GM11168 (cell line): Measurements from ENCODE around the gene SNX8.

ENCODE experiments used
- in situ Hi-C: fragments of 300-500 bp; cut with MboI; formaldehyde crosslinking; loops from one replicate; pipeline ENCODE4 v1.12.0; 2022; ENCODE audit warnings: low sequenced_read_pairs; ENCODE audit not compliant: unreplicated experiment

SNX8 gene

DNA sequence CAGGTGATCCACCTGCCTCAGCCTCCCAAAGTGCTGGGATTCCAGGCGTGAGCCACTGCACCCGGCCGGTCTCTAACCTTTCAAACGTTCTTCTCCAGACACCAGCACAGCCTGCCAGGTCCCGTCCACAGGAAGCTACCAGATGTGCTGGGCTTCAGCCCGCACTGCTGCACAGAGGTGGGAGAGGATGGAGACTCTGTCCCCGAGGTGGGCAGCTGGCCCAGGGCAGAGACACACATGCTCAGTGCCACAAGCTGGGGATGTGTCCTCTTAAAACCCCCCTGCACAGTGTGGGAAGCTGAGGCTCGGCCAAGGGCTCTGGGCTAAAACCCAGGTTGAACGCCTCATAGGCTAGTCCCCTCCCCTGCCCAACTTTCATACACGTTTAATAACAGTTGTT is 62.9 kb downstream of the SNX8 start:
- in situ Hi-C loops: no loop called here

DNA sequence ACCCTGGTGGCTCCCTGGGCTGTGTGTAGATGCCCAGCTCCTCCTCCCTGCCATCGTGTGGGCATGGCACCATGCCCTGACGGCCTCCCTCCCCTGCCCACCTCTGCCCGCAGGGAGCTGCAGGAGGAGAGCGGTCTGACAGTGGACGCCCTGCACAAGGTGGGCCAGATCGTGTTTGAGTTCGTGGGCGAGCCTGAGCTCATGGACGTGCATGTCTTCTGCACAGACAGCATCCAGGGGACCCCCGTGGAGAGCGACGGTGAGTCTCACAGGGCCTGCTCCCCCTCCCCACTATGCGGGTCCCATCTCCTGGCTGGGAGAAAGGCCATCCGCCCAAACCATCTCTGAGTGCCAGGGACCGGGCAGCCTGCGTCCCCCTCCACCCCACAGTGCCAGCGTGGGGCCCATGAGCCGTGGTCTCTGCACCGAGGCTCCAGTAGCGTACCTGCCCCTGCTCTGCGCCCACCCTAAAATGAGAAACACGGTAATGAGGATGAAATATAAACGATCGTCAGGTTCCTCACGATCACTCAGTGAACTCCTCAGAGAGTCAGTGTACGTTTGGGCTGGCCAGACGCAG is 64.4 kb downstream of the SNX8 start:
- in situ Hi-C loops: loop anchor here (5.0 kb wide), 1 partner anchor 97 kb away; no protein-coding TSS in a partner anchor

DNA sequence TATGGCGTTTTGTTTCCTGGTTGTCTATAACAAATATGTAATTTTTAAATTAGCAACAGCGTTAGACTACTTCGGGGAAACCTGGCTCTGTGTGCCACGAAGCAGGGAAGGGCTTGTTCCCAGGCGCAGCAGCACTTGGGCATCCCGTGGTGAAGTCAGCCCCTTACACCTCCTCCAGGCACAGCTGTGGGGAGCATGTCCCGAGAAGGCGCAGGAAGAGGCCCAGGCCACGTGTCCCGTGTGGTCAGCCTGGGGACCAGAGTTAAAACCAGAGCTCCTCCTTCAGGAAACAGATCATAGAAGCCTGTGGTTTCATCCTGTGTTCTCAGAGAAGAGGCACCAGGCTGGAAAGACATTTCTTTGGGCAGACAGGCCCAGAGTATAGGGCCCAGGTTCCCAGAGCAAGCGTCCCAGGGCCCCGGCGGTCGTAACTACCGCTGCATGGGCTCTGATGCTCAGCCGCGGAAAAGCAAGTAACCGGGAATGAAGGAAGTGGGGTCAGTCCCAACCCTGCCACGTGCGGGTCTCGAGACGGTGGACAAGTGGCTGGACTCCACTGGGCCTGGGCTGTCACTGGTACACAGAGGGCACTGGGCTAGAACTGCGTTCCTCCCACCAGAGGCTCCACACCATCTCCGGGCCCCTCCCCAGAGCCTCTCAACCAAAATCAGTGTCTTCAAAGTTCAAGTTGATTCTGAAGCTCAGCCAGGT is 65.1 kb downstream of the SNX8 start:
- in situ Hi-C loops: loop anchor here (5.0 kb wide), 1 partner anchor 98 kb away; no protein-coding TSS in a partner anchor

DNA sequence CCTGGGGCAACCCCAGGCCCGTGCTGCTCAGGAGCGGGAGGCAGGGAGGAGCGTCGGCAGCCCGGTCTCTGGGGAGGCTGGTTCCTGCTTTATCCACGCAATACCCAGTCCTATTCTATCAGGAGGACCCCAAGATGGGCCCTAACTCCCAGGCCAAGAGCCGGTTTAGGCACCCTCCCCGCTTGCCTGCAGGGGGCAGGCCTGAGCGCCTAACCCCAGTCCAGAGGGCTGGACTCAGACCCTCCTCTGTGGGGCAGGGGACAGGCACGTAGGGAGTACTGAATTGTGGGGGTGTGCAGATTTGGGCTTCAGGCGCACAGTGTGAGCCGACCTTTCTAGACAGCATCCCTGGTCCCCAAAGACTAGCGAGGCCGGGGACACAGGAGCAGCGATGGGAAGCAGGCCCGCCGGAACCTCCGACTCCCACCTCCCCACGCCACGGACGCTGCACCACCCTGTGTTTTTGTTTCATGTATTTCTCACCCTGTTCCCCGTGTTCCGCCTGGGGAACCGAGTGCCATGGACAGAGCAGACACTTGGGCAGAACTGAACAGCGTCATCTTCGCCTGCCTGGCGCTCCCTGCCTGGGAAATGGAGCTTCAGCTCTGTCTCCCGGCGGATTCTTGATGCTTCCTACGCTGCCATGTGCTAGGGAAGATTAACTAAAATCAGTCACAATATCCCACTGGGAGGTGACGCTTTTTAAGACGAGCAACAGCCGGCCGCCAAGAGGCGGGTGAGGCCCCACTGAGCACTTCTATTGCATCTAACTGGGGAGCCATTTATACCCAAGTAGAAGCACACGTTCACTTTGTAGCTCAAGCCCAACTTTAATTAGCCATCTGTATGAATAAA is 66.9 kb downstream of the SNX8 start:
- in situ Hi-C loops: loop anchor here (5.0 kb wide), 1 partner anchor 100 kb away; no protein-coding TSS in a partner anchor

DNA sequence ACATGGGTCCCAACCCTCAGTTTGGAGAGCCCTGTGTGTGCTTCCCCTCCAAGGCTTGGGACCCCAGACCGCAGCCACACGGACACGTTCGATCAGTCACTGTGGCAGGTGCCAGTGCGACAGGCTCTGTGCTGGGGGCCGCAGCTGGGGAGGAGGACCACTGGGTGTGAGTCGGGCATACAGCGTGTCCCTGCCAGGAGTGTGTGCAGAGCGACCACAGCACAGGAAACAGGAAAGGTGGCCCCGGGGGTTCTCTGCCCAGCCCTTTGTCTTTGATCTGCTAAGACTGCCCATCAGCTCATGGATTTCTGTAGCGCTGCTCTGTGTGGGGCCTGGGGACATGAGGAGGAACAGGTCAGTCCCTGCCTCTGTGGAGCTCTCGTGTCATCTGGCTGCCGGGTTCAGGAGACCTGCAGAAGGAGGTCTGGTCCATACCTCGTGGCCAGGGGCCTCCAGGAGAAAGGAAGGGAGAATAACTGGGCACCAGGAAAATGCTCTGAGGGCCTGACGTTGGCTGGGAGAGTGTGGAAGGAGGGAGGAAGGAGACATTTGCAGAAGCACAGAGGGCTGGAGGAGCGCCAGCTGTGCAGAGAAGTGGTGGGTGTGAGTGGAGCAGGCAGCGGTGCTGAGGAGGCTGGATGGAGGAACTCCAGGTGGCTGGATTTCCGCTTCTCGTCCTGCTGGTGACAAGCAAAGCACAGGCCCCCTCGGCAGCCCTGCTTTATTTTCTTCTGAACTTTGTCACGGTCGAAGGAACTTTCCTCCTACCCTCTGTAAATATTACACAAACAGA is 68.2 kb downstream of the SNX8 start:
- in situ Hi-C loops: loop anchor here (5.0 kb wide), 1 partner anchor 101 kb away; no protein-coding TSS in a partner anchor

DNA sequence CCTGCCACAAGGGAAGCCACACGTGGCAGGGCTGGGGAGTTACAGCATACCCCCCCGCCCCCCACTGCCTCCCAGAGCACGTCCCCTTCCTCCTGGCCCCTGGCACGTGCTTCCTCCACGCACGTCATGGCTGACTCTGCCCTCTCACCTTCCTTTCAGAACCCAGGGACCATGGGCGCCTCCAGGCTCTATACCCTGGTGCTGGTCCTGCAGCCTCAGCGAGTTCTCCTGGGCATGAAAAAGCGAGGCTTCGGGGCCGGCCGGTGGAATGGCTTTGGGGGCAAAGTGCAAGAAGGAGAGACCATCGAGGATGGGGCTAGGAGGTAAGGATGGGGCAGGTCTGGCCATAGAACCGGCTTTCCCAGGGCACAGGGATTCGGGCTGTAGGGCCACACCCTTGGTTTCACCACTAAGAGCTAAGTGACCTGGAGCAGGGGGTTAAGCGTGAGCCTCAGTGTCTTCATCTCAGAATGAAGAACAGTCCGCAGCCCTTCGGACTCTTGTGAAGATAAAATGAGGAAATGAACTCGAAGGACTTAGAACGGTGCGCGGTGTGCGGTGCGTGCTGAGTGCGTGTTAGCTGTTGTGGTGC is 69.7 kb downstream of the SNX8 start:
- in situ Hi-C loops: no loop called here

DNA sequence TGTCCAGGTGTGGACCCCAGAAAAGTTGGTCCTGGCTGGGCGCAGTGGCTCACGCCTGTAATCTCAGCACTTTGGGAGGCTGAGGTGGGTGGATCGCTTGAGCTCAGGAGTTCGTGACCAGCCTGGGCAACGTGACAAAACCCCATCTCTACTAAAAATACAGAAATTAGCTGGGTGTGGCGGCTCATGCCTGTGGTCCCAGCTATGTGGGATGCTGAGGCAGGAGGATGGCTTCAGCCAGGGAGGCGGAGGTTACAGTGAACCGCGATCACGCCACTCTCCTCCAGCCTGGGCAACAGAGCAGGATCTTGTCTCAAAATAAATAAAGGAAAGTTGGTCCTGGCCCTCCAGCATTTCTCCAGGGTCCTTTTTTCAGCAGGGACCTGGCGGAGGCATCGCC is 70.8 kb downstream of the SNX8 start:
- in situ Hi-C loops: no loop called here

DNA sequence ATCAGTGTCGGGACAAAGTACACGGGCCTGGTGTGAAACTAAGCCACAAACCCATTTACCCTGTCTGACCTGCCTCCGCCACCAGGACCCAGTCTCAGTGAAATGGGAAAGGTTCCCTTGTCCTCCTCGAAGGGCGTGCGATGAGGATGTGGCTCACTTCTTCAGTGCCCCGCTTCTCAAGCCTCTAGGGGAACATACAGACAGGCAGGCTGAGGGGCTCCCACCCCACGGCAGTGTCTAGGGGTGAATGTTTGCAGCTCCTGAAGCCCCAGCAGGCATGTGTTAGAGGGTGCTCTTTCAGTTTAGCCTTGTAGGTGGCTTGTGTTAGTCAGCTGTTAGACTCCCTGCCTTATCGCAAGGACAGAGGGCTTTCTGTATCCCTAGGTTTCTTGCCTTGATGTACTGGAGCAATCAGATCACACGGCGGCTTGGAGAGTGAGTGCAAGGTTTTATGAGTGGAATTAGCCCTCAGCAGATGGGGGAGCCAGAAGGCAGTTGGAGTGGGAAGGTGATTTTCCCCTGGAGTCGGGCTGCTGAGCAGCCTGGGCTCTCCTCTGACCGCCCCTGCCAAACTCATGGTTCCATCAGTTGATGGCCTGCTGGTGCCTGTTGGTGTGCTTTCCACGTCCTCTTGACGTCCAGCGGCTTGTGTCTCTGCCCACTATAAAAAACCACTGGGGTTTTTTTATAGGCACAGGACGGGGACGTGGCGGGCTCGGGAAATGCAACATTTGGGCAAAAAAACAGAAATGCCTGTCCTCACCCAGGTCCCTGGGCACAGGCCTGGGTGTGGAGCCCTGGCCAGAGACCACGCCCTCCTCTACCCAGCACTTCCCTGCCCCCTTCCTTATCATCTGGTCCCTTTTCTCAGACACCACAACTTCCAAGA is 71.5 kb downstream of the SNX8 start:
- in situ Hi-C loops: no loop called here

DNA sequence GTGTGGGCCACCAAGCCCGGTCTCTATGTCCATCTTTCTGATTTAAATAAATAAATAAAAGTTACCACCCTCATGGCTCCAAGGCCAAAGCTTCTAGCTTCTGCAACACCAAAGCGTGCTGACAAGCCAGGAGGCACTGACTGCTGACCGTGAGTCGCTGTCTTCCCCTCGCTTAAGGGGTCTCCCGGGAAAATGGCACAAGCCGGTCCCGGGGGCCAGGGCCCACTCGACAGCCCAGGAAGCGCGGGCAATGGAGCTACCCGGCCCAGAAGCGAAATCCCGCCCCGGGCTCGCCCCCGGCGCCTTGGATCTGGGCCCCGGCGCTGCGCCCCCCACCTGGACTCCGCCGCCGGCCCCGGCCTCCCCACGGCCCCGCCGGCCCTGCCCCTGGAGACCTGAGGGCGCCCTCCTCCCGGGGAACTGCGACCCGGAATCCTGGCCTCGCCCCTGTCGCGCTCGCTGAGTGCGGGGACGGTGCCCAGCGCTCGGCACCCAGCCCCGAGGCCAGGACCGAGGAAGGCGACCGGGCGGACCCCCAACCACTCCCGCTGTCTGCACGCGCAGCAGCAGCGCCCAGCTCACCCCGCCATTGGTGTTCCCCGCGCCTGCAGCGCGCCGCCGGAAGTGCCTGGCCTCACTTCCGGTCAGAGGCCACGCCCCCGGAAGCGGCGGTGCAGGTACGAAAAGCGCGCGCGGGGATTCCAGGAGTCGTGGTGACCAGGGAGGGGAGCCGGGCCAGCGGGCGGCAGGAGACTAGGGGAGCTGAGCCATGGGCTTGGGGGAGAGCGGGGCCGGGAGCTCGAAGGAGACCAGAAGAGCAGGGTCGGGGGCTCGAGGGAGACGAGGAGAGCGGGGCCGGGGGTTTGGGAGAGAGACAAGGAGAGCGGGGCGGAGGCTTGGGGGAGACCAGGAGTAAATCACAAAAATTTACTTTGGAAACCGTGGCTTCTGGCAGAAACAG is 72.4 kb downstream of the SNX8 start, which contains the start of the genes MRM2 and NUDT1:
Gene MRM2, minus strand, starts transcription at position 626 of the 961 bp plus-strand sequence. Its CDS starts 36 bp downstream, at position 590.
Gene NUDT1, plus strand, starts transcription at position 647 of the 961 bp plus-strand sequence. CDS start 2,349 bp downstream, outside the sequence.
- in situ Hi-C loops: no loop called here

DNA sequence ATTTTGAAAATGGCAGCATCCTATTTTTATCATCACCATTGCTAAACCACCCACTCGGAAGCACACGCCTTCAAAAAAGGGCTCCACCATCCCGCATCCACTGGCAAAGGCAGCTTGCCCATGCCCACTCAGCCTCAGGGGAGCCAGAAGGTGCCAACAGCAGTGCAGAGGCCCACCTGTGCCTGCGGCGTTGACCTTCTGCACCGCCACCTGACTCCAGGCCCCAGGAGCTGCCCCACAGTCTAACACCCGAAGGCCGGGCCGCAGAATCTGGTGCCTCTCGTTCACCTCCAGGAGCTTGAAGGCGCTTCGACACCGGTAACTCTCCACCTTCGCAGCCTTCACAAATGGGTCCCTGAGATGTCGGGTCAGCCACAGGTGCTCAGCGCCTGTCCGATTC is 75.0 kb downstream of the SNX8 start:
- in situ Hi-C loops: no loop called here

DNA sequence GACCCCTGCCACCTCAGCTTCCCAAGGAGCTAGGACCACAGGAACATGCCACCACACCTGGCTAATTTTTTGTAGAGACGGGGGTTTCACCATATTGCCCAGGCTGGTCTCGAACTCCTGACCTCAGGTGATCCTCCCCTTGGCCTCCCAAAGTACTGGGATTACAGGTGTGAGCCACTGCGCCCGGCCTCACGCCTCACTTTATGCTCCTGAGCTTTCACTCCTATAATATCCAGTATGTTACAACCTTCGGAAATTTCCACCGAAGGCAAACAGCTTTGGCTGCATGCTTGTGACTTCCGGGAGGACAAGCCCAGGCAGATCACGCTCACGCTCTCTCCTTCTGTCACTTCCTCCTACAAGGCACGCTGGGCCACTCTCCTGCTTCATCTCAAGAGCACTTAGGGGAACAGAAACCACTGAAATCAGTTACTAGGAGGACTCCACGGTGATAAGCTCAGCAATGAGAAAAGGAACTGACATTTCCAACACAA is 77.1 kb downstream of the SNX8 start:
- in situ Hi-C loops: no loop called here

DNA sequence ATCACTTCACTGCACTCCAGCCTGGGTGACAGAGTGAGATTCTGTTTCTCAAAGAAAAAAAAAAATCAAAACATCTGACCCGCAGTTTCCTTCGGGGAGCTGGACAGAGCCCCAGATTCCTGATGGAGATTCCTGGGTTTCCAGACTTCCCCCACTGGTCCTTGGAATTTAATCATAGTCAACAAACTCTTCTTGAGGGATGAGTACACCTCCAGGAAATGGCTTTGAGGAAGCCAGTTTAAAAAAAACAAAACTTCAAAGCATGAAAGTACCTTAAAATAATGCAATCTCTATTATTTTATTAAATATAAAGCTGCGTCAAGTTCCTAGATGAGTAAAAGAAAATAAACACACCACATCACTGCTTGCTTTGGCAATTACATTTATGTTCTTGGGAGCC is 80.3 kb downstream of the SNX8 start:
- in situ Hi-C loops: no loop called here

DNA sequence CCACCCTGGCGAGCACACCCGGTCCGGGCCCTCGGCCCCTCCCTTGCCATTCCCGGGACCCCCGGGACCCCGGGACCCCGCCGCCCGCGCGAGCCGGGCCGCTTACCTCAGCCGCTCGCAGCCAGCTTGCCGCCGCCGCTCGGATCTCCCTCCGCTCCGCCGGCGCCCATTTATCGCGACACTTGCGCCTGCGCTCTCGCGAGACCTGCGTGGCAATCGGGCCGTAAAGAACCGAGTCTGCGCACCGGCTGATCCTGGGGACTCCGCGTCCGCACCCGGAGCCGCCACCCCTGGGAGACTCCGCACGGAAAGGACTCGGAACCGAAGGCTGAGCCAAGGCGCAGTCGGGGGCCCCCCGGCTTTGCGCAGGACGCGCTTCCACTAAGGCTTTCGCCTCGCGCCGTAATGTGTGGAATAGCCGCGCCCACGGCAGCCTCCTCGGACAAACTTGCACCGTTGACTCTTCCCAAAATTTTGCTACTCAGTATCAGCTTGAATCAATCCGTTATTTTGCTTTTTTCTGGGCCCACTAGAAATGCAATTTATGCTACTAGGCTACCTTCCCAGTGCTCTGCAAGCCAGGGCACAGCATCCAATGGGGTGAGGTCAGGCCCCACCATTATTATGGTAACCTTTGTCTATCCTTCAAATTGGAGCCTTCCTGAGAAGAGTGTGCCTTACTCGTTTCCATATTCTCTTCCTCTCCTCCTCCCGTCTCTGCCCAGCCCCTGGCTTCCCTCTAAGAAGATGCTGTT is 81.3 kb downstream of the SNX8 start, which contains the start of gene MAD1L1:
Gene MAD1L1, minus strand, starts transcription at position 180 of the 755 bp plus-strand sequence. CDS start 2,812 bp downstream, outside the sequence.
- in situ Hi-C loops: no loop called here

DNA sequence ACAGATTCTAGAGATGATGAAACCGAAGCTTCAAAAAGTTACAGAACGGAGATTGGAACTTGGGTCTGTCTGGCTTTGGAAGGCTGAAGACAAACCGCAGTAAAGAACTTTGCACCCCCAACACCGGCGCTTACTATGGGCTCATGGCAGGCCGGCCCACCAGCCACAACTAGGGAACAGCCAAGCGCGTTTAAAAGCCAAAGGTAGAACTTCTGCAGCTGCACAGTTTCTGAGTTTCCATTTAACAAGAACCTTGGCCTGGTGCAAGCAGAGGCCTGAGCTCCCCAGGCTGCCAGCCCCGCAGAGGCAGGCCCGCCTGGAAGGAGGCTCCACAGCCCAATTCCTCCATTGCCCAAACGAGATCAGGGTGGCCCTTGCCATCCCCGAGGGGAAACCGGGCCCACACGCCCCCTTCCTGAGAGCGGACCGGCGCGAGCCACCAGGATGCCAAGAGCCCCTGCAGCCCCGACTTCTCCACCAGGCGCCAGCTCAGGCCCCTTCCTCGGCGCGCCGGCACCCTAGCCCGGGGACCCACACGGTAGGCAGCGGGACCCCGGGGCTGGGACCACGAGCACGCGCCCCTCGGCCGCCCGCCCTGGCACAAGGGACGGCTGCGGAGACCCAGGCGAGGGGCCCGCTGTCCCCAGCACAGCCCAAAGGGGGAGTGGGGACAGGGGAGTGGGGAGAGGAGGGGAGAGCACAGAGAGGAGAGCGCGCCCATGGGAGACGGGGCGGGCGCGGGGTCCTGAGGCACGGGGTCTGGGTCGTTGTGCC is 82.1 kb downstream of the SNX8 start:
- in situ Hi-C loops: no loop called here

DNA sequence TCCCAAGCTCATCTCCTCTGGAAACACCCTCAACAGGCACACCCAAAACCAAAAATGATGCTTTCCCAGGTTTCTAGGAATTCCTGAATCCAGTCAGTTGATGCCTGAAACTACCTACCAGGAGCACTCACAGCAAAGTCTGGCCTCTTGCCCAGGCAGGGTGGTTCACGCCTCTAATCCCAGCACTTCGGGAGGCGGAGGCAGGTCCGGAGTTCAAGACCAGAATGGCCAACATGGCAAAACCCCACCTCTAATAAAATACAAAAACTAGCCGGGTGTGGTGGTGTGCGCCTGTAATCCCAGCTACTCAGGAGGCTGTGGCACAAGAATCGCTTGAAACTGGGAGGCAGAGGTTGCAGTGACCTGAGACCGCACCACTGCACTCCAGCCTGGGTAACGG is 83.4 kb downstream of the SNX8 start:
- in situ Hi-C loops: no loop called here

DNA sequence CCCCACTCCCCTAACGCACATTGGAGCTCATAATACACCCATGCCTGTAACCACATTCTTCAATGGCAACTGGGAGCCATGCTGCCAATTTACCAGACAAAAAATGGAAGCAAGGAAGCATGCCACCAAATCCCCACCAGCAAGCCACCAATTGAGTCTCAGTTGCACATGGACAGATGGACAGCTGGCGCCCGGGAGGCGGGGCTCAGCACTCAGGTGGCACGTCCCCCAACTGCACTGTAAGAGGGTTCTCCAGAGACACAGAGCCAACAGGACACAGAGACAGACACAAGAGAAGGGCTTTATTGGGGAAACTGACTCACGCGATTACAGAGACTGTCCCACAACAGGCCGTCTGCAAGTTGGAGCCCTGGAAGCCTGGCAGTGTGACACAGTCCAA is 84.0 kb downstream of the SNX8 start:
- in situ Hi-C loops: no loop called here
